ENCODE measurements around the gene HSFX3. TPM values are rescaled to one million over a fixed set of nuclear protein-coding genes. Genes with fewer than 3 reads are reported as not detected.

The HSFX3 gene
- total RNA-seq, 1 experiment from 2014 or later, result not detected

DNA sequence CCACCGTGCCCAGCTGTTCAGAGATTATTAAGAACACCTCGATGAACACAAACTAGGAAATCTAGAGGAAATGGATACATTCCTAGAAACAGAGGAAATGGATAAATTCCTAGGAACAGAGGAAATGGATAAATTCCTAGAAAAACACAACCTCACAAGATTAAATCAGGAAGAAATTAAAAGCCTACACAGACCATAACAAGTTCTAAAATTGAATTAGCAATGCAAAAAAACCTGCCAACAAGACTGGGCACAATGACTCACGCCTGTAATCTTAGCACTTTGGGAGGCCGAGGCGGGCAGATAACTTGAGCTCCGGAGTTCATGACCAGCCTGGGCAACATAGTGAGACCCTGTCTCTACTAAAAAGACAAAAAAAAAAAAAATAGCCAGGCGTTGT is 31.5 kb downstream of the HSFX3 start:
- H3T11ph ChIP-seq (ENCODE audit: low read length), result no peak overlapping the region
- Mint-ChIP-seq H3K27me3 (ENCODE audit: low read depth) (peaks cover 1% of the 10 kb centered on the region; the same call in 1 of the 2 replicates), H3K4me3 (no peak overlapping the region), H3K36me3 (ENCODE audit: insufficient read depth in 1 of 3, low read depth in 3 of 3) (peaks cover 3 to 17% (median 10%) of the 10 kb centered on the region in 3 experiments; a peak in 6 of 7 replicates), H3K27ac (no peak overlapping the region), H3K9me3 (peaks cover 74 to 84% of the 10 kb centered on the region in 2 experiments), H3K4me1 (peaks cover 18 to 24% of the 10 kb centered on the region in 2 experiments)
- no peak overlapping the region for H2BK20ac ChIP-seq (ENCODE audit: low read depth, low read length, poor library complexity, severe bottlenecking)
- TF ChIP-seq, protein P1, sequence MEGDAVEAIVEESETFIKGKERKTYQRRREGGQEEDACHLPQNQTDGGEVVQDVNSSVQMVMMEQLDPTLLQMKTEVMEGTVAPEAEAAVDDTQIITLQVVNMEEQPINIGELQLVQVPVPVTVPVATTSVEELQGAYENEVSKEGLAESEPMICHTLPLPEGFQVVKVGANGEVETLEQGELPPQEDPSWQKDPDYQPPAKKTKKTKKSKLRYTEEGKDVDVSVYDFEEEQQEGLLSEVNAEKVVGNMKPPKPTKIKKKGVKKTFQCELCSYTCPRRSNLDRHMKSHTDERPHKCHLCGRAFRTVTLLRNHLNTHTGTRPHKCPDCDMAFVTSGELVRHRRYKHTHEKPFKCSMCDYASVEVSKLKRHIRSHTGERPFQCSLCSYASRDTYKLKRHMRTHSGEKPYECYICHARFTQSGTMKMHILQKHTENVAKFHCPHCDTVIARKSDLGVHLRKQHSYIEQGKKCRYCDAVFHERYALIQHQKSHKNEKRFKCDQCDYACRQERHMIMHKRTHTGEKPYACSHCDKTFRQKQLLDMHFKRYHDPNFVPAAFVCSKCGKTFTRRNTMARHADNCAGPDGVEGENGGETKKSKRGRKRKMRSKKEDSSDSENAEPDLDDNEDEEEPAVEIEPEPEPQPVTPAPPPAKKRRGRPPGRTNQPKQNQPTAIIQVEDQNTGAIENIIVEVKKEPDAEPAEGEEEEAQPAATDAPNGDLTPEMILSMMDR (conservative IDR thresholded peaks at IDR 0.05), result no peak
- no peak overlapping the region for H2BK15ac ChIP-seq (ENCODE audit: low read depth, low read length)
- H4K8ac ChIP-seq (replicated peaks; ENCODE audit: insufficient read length, low read depth, low read length), result no peak overlapping the region
- H4K91ac ChIP-seq (ENCODE audit: insufficient read length, low read depth, low read length), result no peak overlapping the region
- H3K4me1 ChIP-seq (ENCODE audit: insufficient read depth, low read length), result no peaks in the 10 kb centered on the region
- peaks cover 35% of the 10 kb centered on the region for H3K9me3 ChIP-seq (ENCODE audit: control insufficient read depth, low read depth, low read length)
- H4K20me1 ChIP-seq (ENCODE audit: control insufficient read depth, insufficient read depth, insufficient read length), result no peaks in the 10 kb centered on the region
- no peak for DNase-seq
- H2AFZ ChIP-seq (ENCODE audit: low read length), result no peak overlapping the region
- H4K5ac ChIP-seq (ENCODE audit: insufficient read length, low read depth, low read length), result no peak overlapping the region
- H3K23me2 ChIP-seq (ENCODE audit: insufficient read length, low read depth, low read length, poor library complexity, severe bottlenecking), result no peaks in the 10 kb centered on the region
- no peak overlapping the region for H2BK5ac ChIP-seq (ENCODE audit: insufficient read length, low read length)
- no peaks in the 10 kb centered on the region for H3K79me2 ChIP-seq (ENCODE audit: insufficient read depth, low read length)
- H3K27me3 ChIP-seq (ENCODE audit: insufficient read depth, low read length), result no peaks in the 10 kb centered on the region
- H3K18ac ChIP-seq (ENCODE audit: insufficient read length, low read depth, low read length), result no peak overlapping the region
- no peak overlapping the region for H3K14ac ChIP-seq (ENCODE audit: insufficient read depth, low read length)
- no peak overlapping the region for H2BK120ac ChIP-seq (ENCODE audit: low read depth, low read length, poor library complexity, severe bottlenecking)
- H2BK12ac ChIP-seq (ENCODE audit: insufficient read length, low read depth, low read length), result no peak overlapping the region
- H3K79me1 ChIP-seq (ENCODE audit: insufficient read depth, low read depth, low read length, poor library complexity, severe bottlenecking), result no peaks in the 10 kb centered on the region
- H3K4ac ChIP-seq (ENCODE audit: low read depth, low read length), result no peak overlapping the region
- H3K27ac ChIP-seq (ENCODE audit: insufficient read length, low read depth, low read length), result no peak overlapping the region
- H3K56ac ChIP-seq (ENCODE audit: insufficient read length, low read depth, low read length), result no peak overlapping the region
- no peak overlapping the region for H3K9ac ChIP-seq (ENCODE audit: extremely low read depth, insufficient read length, low read length)
- WGBS (ENCODE audit: extremely low coverage, insufficient read length, low lambda C conversion rate), result no CpG with 5 or more reads among the region's 7 CpGs
- H2AK5ac ChIP-seq (ENCODE audit: insufficient read length, low read length), result no peak overlapping the region
- H3K4me2 ChIP-seq (ENCODE audit: insufficient read depth, insufficient read length, low read length), result no peak overlapping the region
- no peak overlapping the region for H3K23ac ChIP-seq (ENCODE audit: insufficient read length, low read depth, low read length)

Data from H9 (cell line).